GM12878 (cell line): ENCODE results near the gene ANGEL1.

Experiments
- CHD2 ChIP-seq: IDR thresholded peaks from 2 replicates; pipeline ENCODE4 v1.6.1; 2011; ENCODE audit warnings: low read depth, low read length, improper control_type of control experiment, borderline replicate concordance
- CHD4 ChIP-seq: fragments of 200-600 bp; sonication (generic); IDR thresholded peaks from 2 replicates; pipeline ENCODE4 v1.6.1; 2016; ENCODE audit warnings: mild to moderate bottlenecking
- CREB1 ChIP-seq: IDR thresholded peaks from 2 replicates; pipeline ENCODE4 v1.6.1; 2012; ENCODE audit warnings: low read depth, mild to moderate bottlenecking, inconsistent platforms
- KDM1A ChIP-seq: fragments of 200-600 bp; sonication (generic); IDR thresholded peaks from 2 replicates; pipeline ENCODE4 v1.6.1; 2016; ENCODE audit warnings: borderline replicate concordance
- NR2C2 ChIP-seq: IDR thresholded peaks from 2 replicates; pipeline ENCODE4 v1.6.1; 2011; ENCODE audit warnings: borderline replicate concordance, low read depth; ENCODE audit not compliant: control insufficient read depth, insufficient read length
- POLR2A ChIP-seq: IDR thresholded peaks from 2 replicates; pipeline ENCODE4 v1.6.1; 2011; ENCODE audit warnings: low read depth, mild to moderate bottlenecking, low read length
- POLR2AphosphoS5 ChIP-seq: IDR thresholded peaks from 2 replicates; pipeline ENCODE4 v1.6.1; 2011; ENCODE audit warnings: mild to moderate bottlenecking, low read length, inconsistent platforms
- SMC3 ChIP-seq: IDR thresholded peaks from 2 replicates; pipeline ENCODE4 v1.6.1; 2011; ENCODE audit warnings: low read length, improper control_type of control experiment, borderline replicate concordance
- ZNF384 ChIP-seq: IDR thresholded peaks from 2 replicates; pipeline ENCODE4 v1.6.1; 2012; ENCODE audit warnings: low read depth, mild to moderate bottlenecking, low read length, improper control_type of control experiment, borderline replicate concordance
- TF ChIP-seq, protein P1 (sequence below), 3 experiments: IDR thresholded peaks in 2 of 3; conservative IDR thresholded peaks in 1 of 3; 2 replicates each; pipeline ENCODE4 v1.5.1; 2011; ENCODE audit warnings: low read depth in 3 of 3, low read length in 3 of 3, mild to moderate bottlenecking in 3 of 3, control low read depth in 2 of 3, moderate library complexity in 2 of 3, inconsistent platforms in 1 of 3, mixed read lengths in 1 of 3; ENCODE audit not compliant: control insufficient read depth in 2 of 3, insufficient read depth in 1 of 3; ENCODE audit errors: extremely low read depth in 1 of 3
- TF ChIP-seq, protein P2 (sequence below): IDR thresholded peaks from 2 replicates; pipeline ENCODE4 v1.6.1; 2011; ENCODE audit warnings: borderline replicate concordance, low read depth, mild to moderate bottlenecking, moderate library complexity, mixed read lengths, low read length; ENCODE audit not compliant: insufficient read depth; ENCODE audit errors: extremely low read length
- TF ChIP-seq, protein P3 (sequence below): fragments of 450-650 bp; IDR thresholded peaks from 2 replicates; pipeline ENCODE4 v1.6.1; 2017; ENCODE audit warnings: mild to moderate bottlenecking
- TF ChIP-seq, protein P4 (sequence below): IDR thresholded peaks from 2 replicates; pipeline ENCODE4 v1.6.1; 2012; ENCODE audit warnings: low read depth, low read length, improper control_type of control experiment
- TF ChIP-seq, protein P5 (sequence below): fragments of 450-650 bp; IDR thresholded peaks from 2 replicates; pipeline ENCODE4 v1.6.1; 2017; ENCODE audit warnings: mild to moderate bottlenecking, low read depth, inconsistent platforms; ENCODE audit not compliant: poor library complexity, severe bottlenecking

DNA sequence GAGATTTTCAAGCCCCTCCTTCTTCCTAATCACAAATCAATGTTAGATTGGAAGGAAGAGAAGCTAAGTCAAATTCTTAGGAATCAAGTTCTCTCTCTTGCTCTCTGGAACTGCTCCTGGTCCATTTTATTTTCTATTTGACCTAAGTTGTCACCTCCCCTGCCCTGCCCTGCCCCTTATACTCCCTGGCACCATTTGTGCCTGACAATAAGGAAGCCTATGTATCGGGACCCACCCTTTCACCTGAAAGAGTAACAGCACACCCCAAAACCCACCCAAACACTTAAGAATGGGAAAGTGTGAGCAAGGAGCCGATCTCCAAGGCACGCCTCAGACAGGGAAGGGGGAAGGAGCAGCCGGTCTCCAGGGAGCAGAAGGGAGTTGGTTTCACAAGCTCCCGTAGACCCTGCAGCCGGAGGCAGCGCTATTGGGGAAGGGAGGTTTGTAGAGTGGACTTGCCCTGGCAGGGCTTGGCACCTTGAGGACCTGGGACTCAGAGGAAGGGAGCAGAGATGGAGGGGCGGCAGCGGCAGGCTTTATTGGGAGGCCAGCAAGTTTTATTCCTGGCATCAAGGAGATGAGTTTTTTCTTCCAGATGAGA, 15.1 kb upstream of the ANGEL1 start:
- TF ChIP-seq CHD4 (no peak), NR2C2 (no peak), KDM1A (no peak), POLR2A (no peak), ZNF384 (no peak), SMC3 (no peak), CHD2 (no peak), CREB1 (no peak), POLR2AphosphoS5 (no peak)
- TF ChIP-seq, protein P1, sequence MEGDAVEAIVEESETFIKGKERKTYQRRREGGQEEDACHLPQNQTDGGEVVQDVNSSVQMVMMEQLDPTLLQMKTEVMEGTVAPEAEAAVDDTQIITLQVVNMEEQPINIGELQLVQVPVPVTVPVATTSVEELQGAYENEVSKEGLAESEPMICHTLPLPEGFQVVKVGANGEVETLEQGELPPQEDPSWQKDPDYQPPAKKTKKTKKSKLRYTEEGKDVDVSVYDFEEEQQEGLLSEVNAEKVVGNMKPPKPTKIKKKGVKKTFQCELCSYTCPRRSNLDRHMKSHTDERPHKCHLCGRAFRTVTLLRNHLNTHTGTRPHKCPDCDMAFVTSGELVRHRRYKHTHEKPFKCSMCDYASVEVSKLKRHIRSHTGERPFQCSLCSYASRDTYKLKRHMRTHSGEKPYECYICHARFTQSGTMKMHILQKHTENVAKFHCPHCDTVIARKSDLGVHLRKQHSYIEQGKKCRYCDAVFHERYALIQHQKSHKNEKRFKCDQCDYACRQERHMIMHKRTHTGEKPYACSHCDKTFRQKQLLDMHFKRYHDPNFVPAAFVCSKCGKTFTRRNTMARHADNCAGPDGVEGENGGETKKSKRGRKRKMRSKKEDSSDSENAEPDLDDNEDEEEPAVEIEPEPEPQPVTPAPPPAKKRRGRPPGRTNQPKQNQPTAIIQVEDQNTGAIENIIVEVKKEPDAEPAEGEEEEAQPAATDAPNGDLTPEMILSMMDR (IDR thresholded peaks at IDR 0.05 in 2 of 3, conservative IDR thresholded peaks at IDR 0.05 in 1 of 3; ENCODE audit: control insufficient read depth in 2 of 3, extremely low read depth in 1 of 3, insufficient read depth in 1 of 3, low read depth in 3 of 3, low read length in 3 of 3): no peak
- TF ChIP-seq, protein P2, sequence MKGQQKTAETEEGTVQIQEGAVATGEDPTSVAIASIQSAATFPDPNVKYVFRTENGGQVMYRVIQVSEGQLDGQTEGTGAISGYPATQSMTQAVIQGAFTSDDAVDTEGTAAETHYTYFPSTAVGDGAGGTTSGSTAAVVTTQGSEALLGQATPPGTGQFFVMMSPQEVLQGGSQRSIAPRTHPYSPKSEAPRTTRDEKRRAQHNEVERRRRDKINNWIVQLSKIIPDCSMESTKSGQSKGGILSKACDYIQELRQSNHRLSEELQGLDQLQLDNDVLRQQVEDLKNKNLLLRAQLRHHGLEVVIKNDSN: no peak
- TF ChIP-seq, protein P3, sequence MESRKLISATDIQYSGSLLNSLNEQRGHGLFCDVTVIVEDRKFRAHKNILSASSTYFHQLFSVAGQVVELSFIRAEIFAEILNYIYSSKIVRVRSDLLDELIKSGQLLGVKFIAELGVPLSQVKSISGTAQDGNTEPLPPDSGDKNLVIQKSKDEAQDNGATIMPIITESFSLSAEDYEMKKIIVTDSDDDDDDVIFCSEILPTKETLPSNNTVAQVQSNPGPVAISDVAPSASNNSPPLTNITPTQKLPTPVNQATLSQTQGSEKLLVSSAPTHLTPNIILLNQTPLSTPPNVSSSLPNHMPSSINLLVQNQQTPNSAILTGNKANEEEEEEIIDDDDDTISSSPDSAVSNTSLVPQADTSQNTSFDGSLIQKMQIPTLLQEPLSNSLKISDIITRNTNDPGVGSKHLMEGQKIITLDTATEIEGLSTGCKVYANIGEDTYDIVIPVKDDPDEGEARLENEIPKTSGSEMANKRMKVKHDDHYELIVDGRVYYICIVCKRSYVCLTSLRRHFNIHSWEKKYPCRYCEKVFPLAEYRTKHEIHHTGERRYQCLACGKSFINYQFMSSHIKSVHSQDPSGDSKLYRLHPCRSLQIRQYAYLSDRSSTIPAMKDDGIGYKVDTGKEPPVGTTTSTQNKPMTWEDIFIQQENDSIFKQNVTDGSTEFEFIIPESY: no peak
- TF ChIP-seq, protein P4, sequence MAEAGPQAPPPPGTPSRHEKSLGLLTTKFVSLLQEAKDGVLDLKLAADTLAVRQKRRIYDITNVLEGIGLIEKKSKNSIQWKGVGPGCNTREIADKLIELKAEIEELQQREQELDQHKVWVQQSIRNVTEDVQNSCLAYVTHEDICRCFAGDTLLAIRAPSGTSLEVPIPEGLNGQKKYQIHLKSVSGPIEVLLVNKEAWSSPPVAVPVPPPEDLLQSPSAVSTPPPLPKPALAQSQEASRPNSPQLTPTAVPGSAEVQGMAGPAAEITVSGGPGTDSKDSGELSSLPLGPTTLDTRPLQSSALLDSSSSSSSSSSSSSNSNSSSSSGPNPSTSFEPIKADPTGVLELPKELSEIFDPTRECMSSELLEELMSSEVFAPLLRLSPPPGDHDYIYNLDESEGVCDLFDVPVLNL: no peak
- TF ChIP-seq, protein P5, sequence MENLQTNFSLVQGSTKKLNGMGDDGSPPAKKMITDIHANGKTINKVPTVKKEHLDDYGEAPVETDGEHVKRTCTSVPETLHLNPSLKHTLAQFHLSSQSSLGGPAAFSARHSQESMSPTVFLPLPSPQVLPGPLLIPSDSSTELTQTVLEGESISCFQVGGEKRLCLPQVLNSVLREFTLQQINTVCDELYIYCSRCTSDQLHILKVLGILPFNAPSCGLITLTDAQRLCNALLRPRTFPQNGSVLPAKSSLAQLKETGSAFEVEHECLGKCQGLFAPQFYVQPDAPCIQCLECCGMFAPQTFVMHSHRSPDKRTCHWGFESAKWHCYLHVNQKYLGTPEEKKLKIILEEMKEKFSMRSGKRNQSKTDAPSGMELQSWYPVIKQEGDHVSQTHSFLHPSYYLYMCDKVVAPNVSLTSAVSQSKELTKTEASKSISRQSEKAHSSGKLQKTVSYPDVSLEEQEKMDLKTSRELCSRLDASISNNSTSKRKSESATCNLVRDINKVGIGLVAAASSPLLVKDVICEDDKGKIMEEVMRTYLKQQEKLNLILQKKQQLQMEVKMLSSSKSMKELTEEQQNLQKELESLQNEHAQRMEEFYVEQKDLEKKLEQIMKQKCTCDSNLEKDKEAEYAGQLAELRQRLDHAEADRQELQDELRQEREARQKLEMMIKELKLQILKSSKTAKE: no peak
